ENCODE results near the gene PTPRB. TPM values are rescaled to one million over a fixed set of nuclear protein-coding genes. Genes with fewer than 3 reads are reported as not detected.
A peak's percentile ranks its signal among the peaks of the same experiment; 100 is the strongest.

The PTPRB gene
- total RNA-seq, 2 donors from 2014 or later = 17.3 to 27.7 TPM

DNA sequence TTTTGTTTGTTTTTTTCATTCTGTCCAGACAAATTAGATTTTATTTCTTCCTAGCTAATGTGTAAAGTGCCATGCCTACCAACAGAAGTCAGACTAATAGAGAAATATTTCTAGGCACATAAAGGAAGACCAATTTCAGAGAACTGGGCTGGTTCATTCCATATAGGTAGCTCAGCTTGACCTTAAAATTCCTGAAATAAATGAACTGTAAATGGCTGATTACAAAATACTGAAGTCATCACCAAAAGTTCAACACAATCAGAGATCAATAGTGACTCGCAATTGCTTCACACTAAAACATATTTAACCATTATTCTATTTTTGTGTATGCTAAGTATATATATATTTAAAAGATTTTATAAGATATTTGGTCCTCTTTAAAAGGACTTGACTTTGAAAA lies 34.2 kb downstream of the PTPRB start:
- intact Hi-C loops (cut with DNase I) = no loop called here
- Histone ChIP-seq H3K36me3 (no peaks in the 10 kb centered on the region), H3K9me3 (no peaks in the 10 kb centered on the region), H3K4me3 (no peak overlapping the region), H3K4me1 (no peaks in the 10 kb centered on the region), H3K27me3 (no peaks in the 10 kb centered on the region), H3K9ac (ENCODE audit: low read depth in 2 of 2, low read length in 2 of 2) (no peak overlapping the region), H3K27ac (no peak overlapping the region)
- DNase-seq = no peak
- TF ChIP-seq, protein P1, sequence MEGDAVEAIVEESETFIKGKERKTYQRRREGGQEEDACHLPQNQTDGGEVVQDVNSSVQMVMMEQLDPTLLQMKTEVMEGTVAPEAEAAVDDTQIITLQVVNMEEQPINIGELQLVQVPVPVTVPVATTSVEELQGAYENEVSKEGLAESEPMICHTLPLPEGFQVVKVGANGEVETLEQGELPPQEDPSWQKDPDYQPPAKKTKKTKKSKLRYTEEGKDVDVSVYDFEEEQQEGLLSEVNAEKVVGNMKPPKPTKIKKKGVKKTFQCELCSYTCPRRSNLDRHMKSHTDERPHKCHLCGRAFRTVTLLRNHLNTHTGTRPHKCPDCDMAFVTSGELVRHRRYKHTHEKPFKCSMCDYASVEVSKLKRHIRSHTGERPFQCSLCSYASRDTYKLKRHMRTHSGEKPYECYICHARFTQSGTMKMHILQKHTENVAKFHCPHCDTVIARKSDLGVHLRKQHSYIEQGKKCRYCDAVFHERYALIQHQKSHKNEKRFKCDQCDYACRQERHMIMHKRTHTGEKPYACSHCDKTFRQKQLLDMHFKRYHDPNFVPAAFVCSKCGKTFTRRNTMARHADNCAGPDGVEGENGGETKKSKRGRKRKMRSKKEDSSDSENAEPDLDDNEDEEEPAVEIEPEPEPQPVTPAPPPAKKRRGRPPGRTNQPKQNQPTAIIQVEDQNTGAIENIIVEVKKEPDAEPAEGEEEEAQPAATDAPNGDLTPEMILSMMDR (IDR thresholded peaks at IDR 0.05) = no peak

DNA sequence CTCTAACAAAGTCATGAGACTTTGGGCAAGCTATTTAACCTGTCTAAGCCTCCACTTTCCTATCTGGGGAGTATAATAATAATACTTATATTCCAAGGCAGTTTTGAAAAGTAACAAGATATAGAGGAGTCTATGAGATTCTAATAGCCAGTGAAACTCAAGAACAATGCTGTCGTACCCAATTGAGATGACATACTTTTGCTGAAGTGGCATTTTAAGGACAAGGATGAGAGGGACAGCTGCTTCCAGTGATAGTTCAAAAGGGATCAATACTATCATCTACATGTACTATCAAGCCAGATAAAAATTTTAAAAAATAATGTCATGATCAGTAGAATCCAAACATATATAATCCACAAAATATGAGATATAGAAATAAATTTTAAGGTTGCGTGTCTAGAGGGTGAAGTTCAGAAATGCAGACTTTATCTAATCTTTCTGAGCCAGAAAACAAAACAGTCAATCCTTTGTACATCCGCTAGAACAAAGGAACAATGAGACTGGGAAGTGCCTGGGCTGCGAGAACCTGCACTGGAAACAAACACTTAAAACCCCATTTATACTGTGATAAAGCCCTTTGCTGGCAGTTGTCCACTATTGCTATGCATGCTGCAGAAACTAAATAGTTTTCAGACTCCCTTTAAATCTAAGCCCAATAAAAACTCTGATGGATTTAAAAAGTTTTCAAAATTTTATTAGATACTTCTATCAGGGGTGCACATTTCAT lies 38.6 kb downstream of the PTPRB start:
- Histone ChIP-seq H3K27me3 (no peaks in the 10 kb centered on the region), H3K9ac (ENCODE audit: low read depth in 2 of 2, low read length in 2 of 2) (no peak overlapping the region), H3K27ac (no peak overlapping the region), H3K36me3 (no peaks in the 10 kb centered on the region), H3K9me3 (no peaks in the 10 kb centered on the region), H3K4me3 (no peak overlapping the region), H3K4me1 (no peaks in the 10 kb centered on the region)
- peak; percentile 24 for DNase-seq
- TF ChIP-seq, protein P1 (IDR thresholded peaks at IDR 0.05) = no peak
- intact Hi-C loops (cut with DNase I) = loop anchor here (10.0 kb wide), 1 partner anchor 246 kb away; no protein-coding TSS in a partner anchor

DNA sequence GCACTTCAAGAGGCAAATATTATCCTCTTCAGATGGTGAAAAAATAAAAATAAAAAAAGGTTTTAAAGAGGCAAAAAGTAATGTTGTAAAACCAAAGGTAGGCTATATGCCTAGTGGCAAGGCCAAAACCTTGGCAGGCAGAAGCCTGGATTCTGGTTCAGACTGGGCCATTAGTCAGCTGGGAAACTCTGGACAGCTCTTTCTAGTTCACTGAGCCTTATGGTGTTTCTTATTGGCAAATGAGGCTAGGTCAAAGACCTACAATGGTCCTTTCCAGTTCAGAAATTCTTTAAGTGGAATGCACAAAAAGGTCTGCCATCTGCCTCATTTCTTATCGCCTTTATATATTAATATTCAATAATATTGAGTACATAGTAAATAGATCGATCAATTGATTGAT lies 44.6 kb downstream of the PTPRB start:
- no peak overlapping the region for H3K4me3 ChIP-seq
- intact Hi-C loops (cut with DNase I) = loop anchor here (10.0 kb wide), 1 partner anchor 252 kb away; no protein-coding TSS in a partner anchor
- H3K4me1 ChIP-seq = no peaks in the 10 kb centered on the region

DNA sequence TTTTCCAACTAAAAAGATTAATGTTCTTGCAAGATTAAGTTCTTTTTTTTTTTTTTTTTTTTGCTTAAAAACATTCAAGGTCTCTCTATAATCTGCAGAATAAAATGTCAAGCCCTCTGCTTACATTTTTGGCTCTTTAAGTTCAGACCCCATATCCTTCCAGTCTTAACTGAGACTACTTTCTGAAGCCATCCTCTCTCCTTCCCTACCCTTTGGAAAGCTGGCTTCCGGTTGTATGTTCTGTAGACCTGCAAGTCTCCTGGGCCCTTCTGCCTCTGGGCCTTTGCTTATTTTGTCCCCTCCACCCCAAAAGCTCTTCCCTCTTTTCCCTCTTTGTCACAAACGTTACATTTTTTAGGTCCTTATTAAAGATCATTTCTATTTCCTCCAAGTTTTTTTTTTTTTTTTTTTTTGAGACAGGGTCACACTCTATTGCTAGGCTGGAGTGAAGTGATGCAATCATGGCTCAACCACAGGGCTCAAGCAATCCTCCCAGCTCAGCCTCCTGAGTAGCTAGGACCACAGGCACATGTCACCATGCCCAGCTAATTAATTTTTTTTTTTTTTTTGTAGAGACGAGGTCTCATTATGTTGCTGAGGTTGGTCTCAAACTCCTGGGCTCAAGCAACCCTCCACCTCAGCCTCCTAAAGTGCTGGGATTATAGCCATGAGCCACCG lies 46.5 kb downstream of the PTPRB start:
- Histone ChIP-seq H3K9me3 (no peaks in the 10 kb centered on the region), H3K36me3 (no peaks in the 10 kb centered on the region), H3K27ac (no peak overlapping the region), H3K9ac (ENCODE audit: low read depth in 2 of 2, low read length in 2 of 2) (no peak overlapping the region), H3K4me3 (no peak overlapping the region), H3K27me3 (no peaks in the 10 kb centered on the region), H3K4me1 (no peaks in the 10 kb centered on the region)
- intact Hi-C loops (cut with DNase I) = loop anchor here (2.0 to 10.0 kb wide), 2 partner anchors 130 to 254 kb away; no protein-coding TSS in a partner anchor
- DNase-seq = no peak
- TF ChIP-seq, protein P1 (IDR thresholded peaks at IDR 0.05) = no peak

More for the DNA sequence above, 44.6 kb downstream of the PTPRB start:
- Histone ChIP-seq H3K27me3 (no peaks in the 10 kb centered on the region), H3K9ac (ENCODE audit: low read depth in 2 of 2, low read length in 2 of 2) (no peak overlapping the region), H3K36me3 (no peaks in the 10 kb centered on the region), H3K27ac (no peak overlapping the region), H3K9me3 (no peaks in the 10 kb centered on the region)
- no peak for DNase-seq
- TF ChIP-seq, protein P1 (IDR thresholded peaks at IDR 0.05) = no peak

DNA sequence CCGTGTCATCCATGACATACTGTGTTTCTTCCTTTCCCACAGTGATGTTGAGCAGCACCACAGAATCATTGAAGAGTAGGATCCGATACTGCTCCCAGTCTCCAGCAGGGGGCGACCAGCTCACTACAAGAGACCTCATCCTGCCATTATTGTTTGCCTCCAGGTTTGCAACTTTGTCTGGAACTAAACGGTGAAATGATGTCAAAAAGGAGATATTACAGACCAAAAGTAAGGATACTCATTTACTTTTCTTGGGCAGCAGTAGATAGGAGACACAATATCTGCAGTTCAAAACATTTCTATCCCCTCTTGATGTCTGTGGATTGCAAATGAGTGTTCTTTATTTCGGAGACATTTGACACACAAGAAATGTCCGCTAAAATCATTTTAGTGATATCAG lies 47.2 kb downstream of the PTPRB start:
- Histone ChIP-seq H3K4me1 (no peaks in the 10 kb centered on the region), H3K9ac (ENCODE audit: low read depth in 2 of 2, low read length in 2 of 2) (no peak overlapping the region), H3K36me3 (no peaks in the 10 kb centered on the region), H3K27ac (no peak overlapping the region), H3K4me3 (no peak overlapping the region), H3K9me3 (no peaks in the 10 kb centered on the region), H3K27me3 (no peaks in the 10 kb centered on the region)
- TF ChIP-seq, protein P1 (IDR thresholded peaks at IDR 0.05) = peak; percentile 81
- DNase-seq = peak; percentile 76
- intact Hi-C loops (cut with DNase I) = loop anchor here (2.0 to 10.0 kb wide), 2 partner anchors 131 to 255 kb away; no protein-coding TSS in a partner anchor

Measured in colonic mucosa (tissue), 4 donors.